NCI-H2171 (cell line): ENCODE data around the gene FHIT.

ENCODE experiments used
- DNase-seq: peaks from one replicate; lab custom pipeline; 2025; lab: John Stamatoyannopoulos, UW

FHIT gene

DNA sequence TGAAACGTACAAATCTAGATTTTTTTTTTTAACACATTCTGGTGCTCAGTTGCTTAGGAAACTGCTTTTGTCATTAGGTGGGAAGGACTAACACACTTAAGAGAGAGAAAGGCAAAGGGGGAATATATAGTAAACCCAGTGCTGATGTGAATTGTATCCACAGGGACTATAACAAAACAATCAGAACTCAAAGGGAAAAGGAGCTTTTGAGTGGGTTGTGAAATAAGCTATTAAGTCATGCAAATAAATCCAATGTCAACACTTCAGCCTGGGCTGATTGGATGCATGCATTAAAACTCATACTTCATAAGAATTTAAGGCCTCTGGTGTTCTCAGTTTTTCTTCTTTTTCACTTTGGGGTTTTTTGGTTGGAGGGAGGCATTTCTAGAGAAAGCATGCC is 628.9 kb downstream of the FHIT start:
- DNase-seq = no peak

DNA sequence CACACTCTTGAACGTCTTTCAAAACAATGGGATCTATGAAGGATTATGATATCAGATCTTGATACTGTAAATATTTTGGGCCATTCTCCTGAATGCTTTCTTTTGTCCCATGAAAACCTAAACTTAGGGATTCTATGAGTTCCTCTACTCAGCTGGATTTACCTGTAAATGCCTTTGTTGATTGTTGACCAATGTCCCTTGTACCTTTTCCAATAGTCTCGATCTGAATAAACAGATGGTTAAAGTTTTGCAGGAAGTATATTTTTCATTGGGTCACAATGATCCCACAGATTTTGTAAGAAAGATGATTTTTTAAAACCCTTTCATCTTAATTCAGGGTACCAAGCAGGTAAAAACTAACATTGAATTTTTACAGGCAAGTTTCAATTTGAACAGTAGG is 634.1 kb downstream of the FHIT start:
- DNase-seq = no peak

DNA sequence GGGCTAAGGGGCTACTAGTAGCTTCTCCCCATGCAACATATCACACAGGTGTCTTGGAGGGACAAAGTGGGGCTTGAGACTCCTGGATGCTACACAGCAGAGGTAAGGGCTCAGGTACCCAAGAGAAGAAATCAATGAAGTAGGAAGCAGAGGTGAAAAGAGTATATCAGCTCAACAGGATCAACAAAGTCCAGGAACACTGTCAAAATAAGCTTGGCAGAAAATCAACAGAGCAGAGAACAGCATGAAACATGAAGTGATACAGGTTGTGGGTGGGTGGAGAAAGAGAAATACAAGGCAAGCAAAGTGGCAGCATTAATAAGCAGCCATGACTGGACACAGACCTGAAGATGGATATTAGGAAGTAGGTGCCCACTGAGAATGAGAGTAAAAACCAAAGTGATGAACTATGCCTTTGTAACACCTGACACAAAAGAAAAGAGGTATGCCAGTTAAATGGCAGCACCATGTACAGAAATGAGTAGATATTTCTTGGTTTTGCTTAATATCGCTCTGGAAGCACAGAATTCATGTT is 637.4 kb downstream of the FHIT start:
- no peak for DNase-seq

DNA sequence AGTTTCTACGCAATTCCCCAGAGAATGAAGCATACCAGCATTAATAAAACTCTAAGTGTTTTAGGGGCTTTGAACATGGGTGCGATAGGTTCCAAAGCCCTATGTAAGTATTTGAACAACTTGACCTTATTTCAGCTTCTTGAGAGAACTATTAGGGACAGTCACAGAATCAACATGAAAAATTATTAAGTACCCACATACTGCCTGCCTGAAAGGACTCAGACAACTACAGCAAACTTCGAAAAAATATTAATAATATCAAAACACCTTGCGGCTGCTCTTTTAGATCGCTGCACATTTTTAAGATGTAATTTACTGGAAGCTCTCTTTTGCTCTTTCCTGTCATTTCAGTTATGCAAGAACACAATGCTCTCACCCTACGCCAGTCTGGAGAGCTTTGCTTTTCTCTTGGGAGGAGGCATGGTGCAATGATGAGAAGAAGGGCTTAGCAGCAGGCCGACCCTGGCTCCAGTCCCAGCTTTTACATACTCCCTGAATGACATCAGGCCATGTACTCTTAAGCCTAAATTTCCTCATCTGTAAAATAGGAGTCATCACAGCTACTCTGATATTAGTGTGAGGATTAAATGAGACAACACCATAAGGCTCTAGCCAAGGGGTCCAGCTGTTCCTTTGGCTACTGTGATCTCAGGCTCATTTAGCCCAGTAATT is 640.7 kb downstream of the FHIT start:
- no peak for DNase-seq

DNA sequence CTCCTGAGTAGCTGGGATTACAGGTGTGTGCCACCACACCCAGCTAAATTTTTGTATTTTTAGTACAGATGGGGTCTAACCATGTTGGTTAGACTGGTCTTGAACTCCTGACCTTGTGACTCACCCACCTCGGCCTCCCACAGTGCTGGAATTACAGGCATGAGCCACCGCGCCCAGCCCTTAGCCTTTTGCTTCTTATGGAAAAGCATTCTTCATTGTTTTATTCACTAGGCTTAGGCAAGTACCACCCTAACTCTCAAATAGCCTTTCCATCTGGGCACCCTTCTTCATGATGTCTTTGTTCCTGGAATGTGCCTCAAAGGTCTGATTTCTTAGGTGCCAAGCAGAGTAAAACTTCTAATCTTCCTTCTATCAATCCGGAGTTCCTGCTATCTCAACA is 641.8 kb downstream of the FHIT start:
- DNase-seq = no peak

DNA sequence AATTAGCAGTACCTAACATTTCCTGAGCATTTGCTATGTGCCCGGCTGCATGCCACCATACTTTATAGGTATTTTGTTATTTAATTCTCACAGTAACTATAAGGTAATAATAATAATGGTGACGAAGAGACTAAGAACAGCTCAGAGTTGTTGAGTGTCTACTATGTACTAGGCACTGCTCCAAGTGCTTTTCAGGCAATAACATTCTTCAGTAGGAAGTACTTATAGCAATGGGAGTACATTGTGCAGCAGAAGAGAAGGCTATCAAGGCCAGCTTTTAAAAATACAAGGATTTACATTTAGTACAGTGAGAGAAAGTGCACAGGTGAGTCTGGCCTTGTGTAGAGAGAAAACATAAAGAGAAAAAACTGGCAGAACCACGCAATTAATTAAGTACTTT is 647.4 kb downstream of the FHIT start:
- no peak for DNase-seq

DNA sequence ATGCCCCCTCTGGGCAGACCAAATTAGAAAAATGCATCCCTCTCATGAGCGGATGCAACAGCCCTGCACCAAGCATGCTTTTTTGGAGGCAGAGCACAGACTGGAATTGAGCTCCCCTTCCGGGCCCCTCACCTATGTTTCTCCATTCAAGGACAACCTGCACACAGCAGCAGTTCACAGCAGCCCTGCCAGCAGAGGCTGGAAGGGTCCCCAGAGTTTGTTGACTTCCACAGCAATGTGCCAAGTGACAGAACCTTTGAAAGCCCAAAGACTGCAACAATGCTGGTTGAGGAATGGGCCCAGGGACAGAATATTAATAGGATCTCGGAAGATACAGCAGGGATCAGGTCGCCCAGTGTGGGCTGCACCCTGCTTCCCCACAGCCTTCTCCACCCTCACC is 650.4 kb downstream of the FHIT start:
- no peak for DNase-seq

DNA sequence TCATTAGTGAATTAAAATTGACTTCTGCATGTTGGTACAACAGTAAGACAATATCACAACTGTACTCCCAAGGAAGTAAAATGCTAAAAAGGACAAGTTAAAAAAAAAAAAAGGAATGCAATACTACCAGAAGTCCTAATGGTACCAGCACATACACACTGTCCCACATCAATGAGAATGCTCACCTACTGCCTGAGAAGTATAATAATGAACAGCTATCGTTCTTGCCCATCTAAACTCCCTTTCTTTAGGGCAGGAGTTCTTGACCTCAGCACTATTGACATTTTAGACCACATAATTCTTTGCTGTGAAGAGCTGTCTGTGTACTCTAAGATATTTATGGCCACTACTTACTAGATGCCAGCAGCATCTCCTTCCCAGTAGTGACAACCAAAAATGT is 651.7 kb downstream of the FHIT start:
- DNase-seq = no peak

DNA sequence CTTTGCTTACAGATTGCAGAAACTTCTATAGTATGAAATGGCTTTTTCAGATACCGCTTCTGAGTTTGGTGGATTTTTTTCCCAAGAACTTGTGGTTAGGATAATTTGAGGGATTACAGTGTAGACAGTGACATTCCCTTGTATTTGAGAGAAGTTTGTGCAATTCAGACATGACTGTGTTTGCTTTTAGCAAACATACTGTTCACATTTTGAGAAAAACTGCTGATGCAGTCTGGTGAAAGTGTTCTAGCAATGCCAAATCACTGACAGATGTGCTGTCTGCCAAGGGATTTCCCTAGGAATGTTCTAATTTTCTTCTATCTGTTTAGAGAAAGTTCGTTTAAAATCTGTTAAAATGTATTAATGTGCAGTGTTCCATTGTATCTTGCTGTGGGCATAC is 652.6 kb downstream of the FHIT start:
- no peak for DNase-seq

DNA sequence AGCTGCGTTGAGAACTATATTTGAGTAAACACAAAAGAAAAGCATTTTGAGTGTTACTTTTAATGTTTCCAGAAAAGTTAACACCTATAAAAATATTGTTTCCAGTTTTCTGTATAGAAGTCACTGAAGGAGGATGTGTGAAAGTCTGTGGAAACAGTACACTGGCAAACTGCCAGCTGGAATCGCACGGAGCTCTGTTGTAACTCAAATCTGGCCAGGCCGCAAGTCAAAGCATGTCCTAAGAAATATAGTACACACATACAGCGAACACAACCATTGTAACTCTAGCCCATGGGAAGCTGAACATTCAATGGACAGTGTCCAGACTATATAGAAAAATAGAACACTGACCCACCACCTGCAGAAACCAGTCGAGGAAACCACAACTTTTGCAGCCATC is 657.2 kb downstream of the FHIT start:
- no peak for DNase-seq

DNA sequence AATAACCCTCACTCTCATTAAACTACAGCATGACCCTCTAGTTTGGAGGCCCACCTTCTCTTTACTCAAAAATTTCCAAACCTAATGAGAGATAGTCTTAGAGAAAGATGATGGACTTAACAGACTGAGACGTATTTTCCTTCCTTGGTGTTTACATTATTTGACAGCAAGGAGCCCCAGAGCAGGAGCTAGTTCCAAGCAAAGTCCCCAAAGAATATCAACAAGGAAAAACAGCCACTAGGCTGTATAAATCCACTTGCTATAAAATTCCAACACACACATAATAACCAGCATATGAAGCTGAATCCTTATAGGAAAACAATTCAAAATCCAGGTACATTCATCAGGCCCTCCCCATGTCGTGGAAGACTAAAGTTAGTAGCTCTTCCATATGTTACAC is 660.0 kb downstream of the FHIT start:
- no peak for DNase-seq

DNA sequence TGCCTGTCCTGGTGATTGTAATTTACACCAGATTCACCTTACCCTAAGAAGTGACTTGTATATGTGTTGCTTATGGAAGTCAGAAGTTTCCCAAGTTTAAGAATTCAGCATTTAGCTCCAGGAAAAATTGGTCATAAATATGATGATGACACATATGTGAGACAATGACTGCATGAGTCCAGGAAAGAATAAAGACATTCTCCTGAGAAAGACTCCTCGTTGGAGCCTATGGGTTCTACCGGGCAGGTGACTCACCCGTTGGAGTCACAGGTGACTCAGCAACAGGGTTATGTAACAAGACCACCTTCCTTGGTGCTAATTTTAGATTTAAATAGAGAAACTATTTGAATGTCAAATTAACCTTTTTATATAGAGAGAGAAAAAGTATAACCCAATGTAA is 662.4 kb downstream of the FHIT start:
- DNase-seq = no peak

DNA sequence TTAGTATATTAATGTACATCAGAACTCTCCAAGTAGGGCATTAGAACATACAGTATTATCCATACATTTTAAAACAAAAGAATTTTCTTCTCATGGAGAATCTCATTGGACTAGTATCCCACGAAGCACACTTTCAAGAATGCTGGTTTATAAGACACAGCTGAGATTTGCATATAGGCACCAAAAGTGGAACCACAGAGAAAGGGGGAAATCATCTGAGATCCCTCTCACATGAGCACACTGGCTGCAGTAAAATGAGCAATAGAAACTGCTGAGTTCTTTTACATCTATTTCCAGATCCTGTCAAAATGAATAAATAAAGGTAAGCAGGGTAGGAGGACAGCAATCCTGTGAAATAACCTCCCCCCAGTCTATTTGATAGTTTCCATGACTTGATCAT is 665.3 kb downstream of the FHIT start:
- no peak for DNase-seq

DNA sequence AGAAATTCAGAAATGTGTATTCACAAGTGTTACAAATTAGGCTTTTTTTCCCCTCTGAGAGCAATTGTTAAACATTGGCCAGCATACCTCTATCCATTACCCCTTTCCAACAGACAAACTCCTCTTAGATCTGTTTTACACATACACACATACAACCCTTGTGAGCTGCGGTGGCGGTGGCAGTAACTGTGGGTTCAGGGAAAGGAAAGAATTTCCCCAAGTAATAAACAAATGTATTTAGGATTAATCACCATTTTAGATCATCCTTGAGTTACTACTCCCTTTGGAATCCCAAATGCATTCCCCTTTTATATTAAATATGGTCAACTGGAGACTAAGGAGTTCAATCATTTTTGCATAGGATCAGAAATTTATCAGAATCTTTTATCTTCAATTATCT is 667.0 kb downstream of the FHIT start:
- no peak for DNase-seq

DNA sequence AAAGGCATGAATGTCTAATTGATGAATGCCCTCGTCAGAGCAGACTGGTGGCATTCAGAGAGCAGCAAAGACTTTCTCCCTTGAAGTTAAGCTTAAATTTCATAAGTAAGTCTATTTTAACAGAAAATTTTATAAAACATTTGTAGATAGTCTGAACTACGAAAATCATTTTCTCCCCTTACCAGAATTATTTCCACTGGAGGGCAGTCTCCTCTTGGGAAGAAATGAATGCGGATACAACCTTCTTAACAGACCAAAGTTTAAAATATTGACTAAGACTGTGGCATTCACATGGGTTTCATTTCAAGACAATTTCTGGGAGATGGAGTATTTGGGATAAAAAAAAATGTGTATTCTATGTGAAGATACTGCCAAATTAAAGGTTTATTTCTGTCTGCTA is 669.0 kb downstream of the FHIT start:
- DNase-seq = no peak

DNA sequence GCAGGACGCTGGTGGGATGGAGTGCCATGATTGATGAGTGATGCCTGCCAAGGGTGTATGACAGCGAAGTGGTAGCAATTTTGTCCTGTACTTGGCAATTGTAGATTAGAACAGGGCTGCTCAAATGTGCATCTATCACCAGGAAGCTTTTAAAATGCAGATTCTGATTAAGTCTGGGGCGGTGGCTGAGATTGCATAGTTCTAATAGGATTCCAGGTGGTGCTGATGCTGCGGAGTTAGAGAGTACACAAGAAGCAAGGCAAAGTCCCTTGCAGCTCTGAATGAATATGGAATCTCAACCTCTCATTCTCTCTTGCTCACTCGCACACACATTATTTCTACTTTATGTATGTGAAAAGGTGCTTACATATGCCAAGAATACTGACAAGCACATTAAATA is 670.4 kb downstream of the FHIT start:
- no peak for DNase-seq

DNA sequence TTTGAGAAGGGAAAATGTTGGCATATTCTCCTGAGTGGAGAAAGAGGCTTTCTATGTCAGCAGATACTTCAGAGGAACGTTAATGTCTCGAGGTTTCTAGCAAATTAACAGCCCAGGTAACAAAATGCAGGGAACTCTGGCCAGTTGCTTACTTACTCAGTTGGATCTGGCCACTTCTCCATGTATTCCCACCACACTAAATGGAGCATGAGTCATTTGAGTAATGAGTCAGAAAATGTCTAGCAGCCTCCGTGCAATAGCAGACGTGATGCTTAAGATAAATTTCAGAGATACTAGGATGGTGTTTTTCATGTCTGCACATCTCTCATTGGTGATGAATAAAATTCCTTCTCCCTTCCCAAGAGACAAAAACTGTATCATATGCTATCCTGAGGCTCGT is 671.5 kb downstream of the FHIT start:
- no peak for DNase-seq

DNA sequence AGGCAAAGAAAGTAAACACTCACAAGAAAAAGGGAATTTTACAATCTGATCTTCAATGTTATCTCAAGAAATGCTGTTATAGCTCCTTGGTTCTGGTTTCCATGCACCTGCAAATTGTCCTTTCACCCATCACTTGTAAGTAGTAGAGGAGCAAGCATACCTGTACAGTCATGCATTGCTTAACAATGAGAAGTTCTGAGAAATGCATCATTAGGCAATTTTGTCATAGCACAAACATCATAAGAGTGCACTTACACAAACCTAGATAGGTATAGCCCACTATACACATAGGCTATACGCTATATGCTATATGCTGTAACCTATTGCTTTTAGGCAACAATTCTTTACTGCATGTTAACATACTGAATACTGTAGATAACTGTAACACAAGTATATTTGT is 672.3 kb downstream of the FHIT start:
- no peak for DNase-seq

DNA sequence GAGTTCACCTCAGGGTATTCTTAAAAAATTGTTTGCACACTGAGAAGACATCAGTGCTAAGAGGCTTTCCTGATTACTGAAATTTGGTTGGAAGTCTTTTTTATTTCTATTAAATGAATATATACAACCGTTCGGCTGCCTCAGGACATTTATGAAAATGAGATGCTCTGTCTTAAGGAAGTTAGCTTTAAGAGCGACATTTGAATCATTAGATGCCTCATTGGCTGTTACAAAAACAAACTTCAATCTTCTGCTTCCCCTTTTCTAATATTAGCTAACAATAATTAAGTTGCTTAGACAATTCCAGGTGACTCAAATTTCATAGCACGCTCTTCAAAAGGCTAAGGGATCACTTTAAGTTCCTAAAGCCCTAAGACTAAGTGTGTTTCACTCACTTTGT is 673.7 kb downstream of the FHIT start:
- DNase-seq = no peak

DNA sequence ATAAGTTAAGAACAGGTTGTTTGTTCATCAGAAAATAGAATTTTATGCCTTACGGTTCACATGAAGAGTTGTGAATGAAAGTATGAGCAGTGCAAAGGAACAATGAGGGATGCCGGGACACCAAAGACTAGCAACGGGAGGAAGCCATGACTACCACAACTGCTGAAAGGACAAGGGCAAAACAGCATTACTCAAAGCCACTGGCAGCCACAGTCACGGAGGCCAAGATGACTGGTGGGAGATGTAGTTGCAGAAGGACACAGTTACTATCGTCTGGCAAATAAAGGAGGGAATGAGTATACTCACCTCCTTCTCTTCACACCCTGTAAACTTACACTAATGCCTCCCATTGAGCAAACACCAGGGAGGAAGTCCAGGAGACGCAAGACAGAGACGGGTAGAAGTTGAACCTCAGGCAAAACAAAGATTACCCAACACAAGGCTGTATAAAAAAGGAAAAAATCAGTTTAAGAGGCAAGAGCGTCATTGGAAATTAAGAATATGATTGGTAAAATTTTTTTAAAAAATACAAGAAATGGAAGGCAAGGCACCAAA is 675.5 kb downstream of the FHIT start:
- no peak for DNase-seq

DNA sequence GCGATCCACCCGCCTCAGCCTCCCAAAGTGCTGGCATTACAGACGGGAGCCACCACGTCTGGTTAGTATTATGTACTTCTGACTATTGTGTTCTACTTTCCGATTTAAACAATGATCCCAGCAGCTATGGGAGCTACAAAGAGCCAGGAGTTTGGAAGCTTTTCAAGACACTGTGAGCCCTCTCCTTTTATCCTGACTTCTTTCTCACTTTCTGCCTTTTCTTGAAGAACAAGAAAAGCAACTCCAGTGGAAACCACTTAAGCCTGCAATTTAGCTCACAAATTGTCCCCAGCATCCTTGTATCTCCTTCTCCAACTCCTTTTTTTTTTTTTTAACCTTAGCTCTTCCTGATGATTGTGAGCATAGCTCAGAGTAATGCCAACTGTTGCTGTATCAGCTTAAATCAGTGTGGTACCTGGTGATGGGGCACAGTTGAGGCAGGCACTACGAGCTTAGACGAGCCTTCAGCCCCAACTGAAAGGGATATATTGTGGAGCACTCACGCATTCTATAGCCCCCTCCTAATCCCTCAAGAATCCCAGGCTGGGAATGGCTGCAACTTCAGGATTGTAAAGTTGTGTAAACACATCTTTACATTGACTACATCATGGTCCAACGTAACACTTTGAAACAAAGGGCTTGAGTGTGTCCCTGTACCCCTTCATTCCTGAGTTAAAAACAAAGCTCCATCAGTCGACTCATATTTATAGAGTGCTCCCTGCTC is 677.0 kb downstream of the FHIT start:
- DNase-seq = no peak

DNA sequence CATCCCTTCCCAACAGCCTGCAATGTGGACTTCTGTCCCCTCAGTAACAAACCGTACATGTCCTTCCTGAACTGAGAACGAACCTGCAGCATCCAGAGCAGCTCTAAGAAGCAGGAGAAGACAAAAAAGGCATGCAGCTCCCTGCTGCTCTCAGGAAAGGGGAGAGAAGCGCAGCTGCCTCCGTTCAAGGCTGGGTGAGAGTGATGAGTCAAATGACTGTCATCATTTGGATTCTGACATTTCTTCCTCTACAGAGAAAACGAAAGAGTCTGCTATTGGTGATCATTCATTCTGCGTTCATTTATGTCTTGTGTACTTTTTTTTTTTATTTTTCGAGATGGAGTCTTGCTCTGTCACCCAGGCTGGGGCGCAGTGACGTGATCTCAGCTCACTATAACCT is 677.8 kb downstream of the FHIT start:
- no peak for DNase-seq

DNA sequence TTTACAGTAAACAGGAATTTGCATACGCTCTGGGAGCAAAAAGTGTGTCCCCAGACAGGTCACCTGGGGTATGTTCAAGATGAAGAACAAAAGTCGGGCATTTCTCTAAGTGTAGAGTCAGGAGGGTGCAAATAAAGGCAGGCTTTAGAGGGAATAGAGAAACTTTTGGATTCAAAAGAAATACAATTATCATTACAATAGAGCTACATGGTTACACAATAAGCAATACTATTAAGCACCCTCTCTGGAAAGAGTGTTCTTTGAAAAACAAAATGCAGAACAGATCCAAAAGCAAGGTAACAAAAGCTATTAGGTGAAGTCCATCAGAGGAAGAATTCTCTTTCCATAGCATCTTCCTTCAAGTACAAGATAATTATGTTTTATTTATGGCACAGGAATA is 679.7 kb downstream of the FHIT start:
- DNase-seq = no peak

DNA sequence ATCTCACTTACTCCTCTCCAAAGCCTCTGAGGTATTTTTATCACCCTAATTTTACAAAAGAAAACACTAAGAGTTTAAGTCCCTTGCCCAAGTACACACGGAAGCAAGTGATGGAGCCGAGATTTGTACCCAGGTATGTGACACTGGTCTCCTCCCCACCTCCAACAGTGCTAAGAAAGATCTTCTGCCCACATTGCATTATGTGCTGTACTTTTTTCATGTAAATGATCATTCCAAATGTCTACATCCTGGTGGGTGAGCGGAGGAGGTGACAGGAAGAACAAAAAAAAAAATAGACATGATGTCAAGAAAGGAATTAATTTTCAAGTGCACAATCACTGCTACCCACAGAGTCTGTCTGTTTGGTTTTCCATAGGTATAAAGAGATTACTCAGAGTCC is 694.1 kb downstream of the FHIT start:
- no peak for DNase-seq
